Head of caudate nucleus (tissue), 42 donors: ENCODE results near the gene NFATC1.
A peak's percentile ranks its signal among the peaks of the same experiment; 100 is the strongest.

ENCODE experiments used
- DNase-seq, 42 donors: peaks; one replicate each; pipeline versions ENCODE4 v3.0.0 to v3.0.0-alpha.2; 2020 to 2021; ENCODE audit warnings: mixed read lengths in 7 of 42
- intact Hi-C: fragments of 100-400 bp; cut with DNase I; formaldehyde crosslinking; loops from one replicate; pipeline ENCODE4 v1.15.0; 2022

NFATC1 gene

GRCh38 chr18:79400091-79400590 lies 4.4 kb downstream of the NFATC1 start:
- DNase-seq: peak in 1 of 42 donors; percentile 32
- intact Hi-C loops: no loop called here

- no peak for DNase-seq
- intact Hi-C loops: no loop called here
Measured at GRCh38 chr18:79400591-79401381, 5.1 kb downstream of the NFATC1 start.

GRCh38 chr18:79401494-79402208 lies 5.9 kb downstream of the NFATC1 start:
- intact Hi-C loops: no loop called here
- no peak for DNase-seq

GRCh38 chr18:79402209-79402576 lies 6.5 kb downstream of the NFATC1 start:
- intact Hi-C loops: no loop called here
- no peak for DNase-seq

GRCh38 chr18:79402977-79403722 lies 7.4 kb downstream of the NFATC1 start:
- peak in 41 of 42 donors; percentile 35 to 83 (median 66) for DNase-seq
- intact Hi-C loops: no loop called here

GRCh38 chr18:79403723-79404566 lies 8.2 kb downstream of the NFATC1 start:
- DNase-seq: no peak

GRCh38 chr18:79404567-79404910 lies 8.8 kb downstream of the NFATC1 start:
- DNase-seq: no peak
- intact Hi-C loops: no loop called here

More at GRCh38 chr18:79403723-79404566, 8.2 kb downstream of the NFATC1 start:
- intact Hi-C loops: no loop called here

GRCh38 chr18:79405019-79405780 lies 9.5 kb downstream of the NFATC1 start:
- intact Hi-C loops: no loop called here
- no peak for DNase-seq

GRCh38 chr18:79405781-79406575 lies 10.2 kb downstream of the NFATC1 start:
- peak in 24 of 42 donors; percentile 27 to 71 (median 48) for DNase-seq
- intact Hi-C loops: no loop called here

GRCh38 chr18:79406708-79407107 lies 11.0 kb downstream of the NFATC1 start:
- intact Hi-C loops: no loop called here
- no peak for DNase-seq

- DNase-seq: no peak
- intact Hi-C loops: no loop called here
Measured at GRCh38 chr18:79409313-79409712, 13.6 kb downstream of the NFATC1 start.

- intact Hi-C loops: no loop called here
Measured at GRCh38 chr18:79410171-79410641, 14.5 kb downstream of the NFATC1 start.

GRCh38 chr18:79410731-79411613 lies 15.2 kb downstream of the NFATC1 start:
- intact Hi-C loops: no loop called here
- DNase-seq: no peak

More at GRCh38 chr18:79410171-79410641, 14.5 kb downstream of the NFATC1 start:
- no peak for DNase-seq

GRCh38 chr18:79411614-79412526 lies 16.1 kb downstream of the NFATC1 start:
- DNase-seq: no peak

GRCh38 chr18:79413025-79413424 lies 17.3 kb downstream of the NFATC1 start:
- no peak for DNase-seq
- intact Hi-C loops: no loop called here

More at GRCh38 chr18:79411614-79412526, 16.1 kb downstream of the NFATC1 start:
- intact Hi-C loops: no loop called here
